ENCODE measurements around the gene BCL11B. TPM values are rescaled to one million over a fixed set of nuclear protein-coding genes. Genes with fewer than 3 reads are reported as not detected.

Gene BCL11B
- total and polyA plus RNA-seq, 2 donors from 2014 or later = 0.13 to 3.3 TPM

DNA sequence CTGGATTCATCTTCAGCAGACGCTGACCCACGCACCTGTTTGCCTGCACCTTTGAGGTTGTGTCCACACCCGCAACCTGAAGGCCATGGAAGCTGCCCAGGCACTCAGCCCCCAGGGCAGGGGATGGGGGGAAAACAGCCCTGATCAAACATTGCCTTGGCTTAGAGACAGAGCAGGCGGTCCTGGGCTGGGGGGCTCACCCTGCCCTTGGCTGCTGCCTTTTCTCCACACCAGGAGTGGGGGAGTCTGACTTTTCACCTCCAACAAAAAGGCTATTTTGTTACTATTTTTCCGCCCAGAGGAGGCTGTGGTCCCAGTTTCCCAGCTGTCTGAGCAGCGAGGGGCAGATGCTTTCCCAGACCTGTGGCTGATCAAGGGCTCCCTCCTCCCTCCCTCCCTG is 24.2 kb downstream of the BCL11B start:
- no peak overlapping the region for H3K27ac ChIP-seq (ENCODE audit: low read depth in 2 of 2, low read length in 2 of 2)
- intact Hi-C loops (cut with DNase I) = no loop called here
- H3K36me3 ChIP-seq (ENCODE audit: control insufficient read depth in 2 of 3, insufficient read depth in 3 of 3, low read length in 3 of 3) = no peaks in the 10 kb centered on the region
- DNase-seq = no peak
- no peak for FAIRE-seq
- H3K9me3 ChIP-seq (ENCODE audit: control insufficient read depth in 2 of 3, insufficient read depth in 1 of 3, low read length in 3 of 3) = no peaks in the 10 kb centered on the region
- H3K9ac ChIP-seq (ENCODE audit: low read length in 3 of 3) = no peak overlapping the region
- TF ChIP-seq, protein P1, sequence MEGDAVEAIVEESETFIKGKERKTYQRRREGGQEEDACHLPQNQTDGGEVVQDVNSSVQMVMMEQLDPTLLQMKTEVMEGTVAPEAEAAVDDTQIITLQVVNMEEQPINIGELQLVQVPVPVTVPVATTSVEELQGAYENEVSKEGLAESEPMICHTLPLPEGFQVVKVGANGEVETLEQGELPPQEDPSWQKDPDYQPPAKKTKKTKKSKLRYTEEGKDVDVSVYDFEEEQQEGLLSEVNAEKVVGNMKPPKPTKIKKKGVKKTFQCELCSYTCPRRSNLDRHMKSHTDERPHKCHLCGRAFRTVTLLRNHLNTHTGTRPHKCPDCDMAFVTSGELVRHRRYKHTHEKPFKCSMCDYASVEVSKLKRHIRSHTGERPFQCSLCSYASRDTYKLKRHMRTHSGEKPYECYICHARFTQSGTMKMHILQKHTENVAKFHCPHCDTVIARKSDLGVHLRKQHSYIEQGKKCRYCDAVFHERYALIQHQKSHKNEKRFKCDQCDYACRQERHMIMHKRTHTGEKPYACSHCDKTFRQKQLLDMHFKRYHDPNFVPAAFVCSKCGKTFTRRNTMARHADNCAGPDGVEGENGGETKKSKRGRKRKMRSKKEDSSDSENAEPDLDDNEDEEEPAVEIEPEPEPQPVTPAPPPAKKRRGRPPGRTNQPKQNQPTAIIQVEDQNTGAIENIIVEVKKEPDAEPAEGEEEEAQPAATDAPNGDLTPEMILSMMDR (IDR thresholded peaks at IDR 0.05; ENCODE audit: borderline replicate concordance, extremely low read depth, insufficient read depth) = no peak
- no peak overlapping the region for H3K4me3 ChIP-seq (ENCODE audit: low read length in 3 of 3)
- H3K27me3 ChIP-seq (ENCODE audit: control insufficient read depth, insufficient read depth, low read length) = peaks cover 6% of the 10 kb centered on the region
- H3K4me1 ChIP-seq (ENCODE audit: control insufficient read depth in 2 of 3, insufficient read depth in 2 of 3, low read depth in 1 of 3, low read length in 3 of 3) = peaks cover 0 to 2% (median 0%) of the 10 kb centered on the region in 3 donors

GRCh38 chr14:99247101-99247729 is 24.8 kb downstream of the BCL11B start:
- no peak overlapping the region for H3K27ac ChIP-seq (ENCODE audit: low read depth in 2 of 2, low read length in 2 of 2)

DNA sequence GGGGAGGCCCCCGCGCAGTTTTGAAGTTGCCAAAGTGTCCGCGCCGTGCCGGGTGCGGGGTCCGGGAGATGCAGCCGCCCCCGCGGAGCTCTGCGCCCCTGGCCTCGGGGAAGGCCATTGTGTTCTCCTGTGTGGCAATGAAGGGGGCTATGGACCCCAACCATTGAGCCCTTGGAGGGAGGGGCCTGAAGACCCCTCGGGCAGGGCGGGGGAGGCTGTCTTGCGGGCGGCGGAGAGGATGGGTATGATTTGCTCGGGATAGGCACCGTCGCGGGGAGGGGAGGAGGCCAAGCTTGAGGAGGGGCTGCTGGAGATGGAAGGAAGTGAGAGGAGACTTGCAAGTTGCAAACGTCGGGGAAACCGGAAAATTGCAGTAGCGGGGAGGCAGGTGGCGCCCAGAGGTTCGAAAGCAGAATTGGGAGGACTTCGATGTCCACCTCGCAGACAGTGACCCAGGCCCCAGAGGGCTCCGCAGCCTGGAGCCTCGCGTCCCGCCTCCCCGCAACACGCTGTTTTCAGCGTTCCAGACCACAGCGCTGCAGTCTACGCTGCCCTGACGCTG is 25.4 kb downstream of the BCL11B start:
- H3K4me1 ChIP-seq (ENCODE audit: control insufficient read depth in 2 of 3, insufficient read depth in 2 of 3, low read depth in 1 of 3, low read length in 3 of 3) = peaks cover 0 to 2% (median 0%) of the 10 kb centered on the region in 3 donors

More at GRCh38 chr14:99247101-99247729, 24.8 kb downstream of the BCL11B start:
- intact Hi-C loops (cut with DNase I) = no loop called here
- H3K27me3 ChIP-seq (ENCODE audit: control insufficient read depth, insufficient read depth, low read length) = peaks cover 6% of the 10 kb centered on the region
- no peaks in the 10 kb centered on the region for H3K36me3 ChIP-seq (ENCODE audit: control insufficient read depth in 2 of 3, insufficient read depth in 3 of 3, low read length in 3 of 3)
- DNase-seq = peak in 1 of 5 donors; percentile 34
- no peak overlapping the region for H3K4me3 ChIP-seq (ENCODE audit: low read length in 3 of 3)
- H3K9ac ChIP-seq (ENCODE audit: low read length in 3 of 3) = no peak overlapping the region
- no peaks in the 10 kb centered on the region for H3K9me3 ChIP-seq (ENCODE audit: control insufficient read depth in 2 of 3, insufficient read depth in 1 of 3, low read length in 3 of 3)
- H3K4me1 ChIP-seq (ENCODE audit: control insufficient read depth in 2 of 3, insufficient read depth in 2 of 3, low read depth in 1 of 3, low read length in 3 of 3) = peaks cover 0 to 2% (median 0%) of the 10 kb centered on the region in 3 donors
- TF ChIP-seq, protein P1 (IDR thresholded peaks at IDR 0.05; ENCODE audit: borderline replicate concordance, extremely low read depth, insufficient read depth) = no peak
- no peak for FAIRE-seq

More for the DNA sequence above, 25.4 kb downstream of the BCL11B start:
- peaks cover 6% of the 10 kb centered on the region for H3K27me3 ChIP-seq (ENCODE audit: control insufficient read depth, insufficient read depth, low read length)
- H3K4me3 ChIP-seq (ENCODE audit: low read length in 3 of 3) = no peak overlapping the region
- no peaks in the 10 kb centered on the region for H3K9me3 ChIP-seq (ENCODE audit: control insufficient read depth in 2 of 3, insufficient read depth in 1 of 3, low read length in 3 of 3)
- H3K27ac ChIP-seq (ENCODE audit: low read depth in 2 of 2, low read length in 2 of 2) = no peak overlapping the region
- H3K36me3 ChIP-seq (ENCODE audit: control insufficient read depth in 2 of 3, insufficient read depth in 3 of 3, low read length in 3 of 3) = no peaks in the 10 kb centered on the region
- FAIRE-seq (no peak), DNase-seq (peak in 3 of 5 donors; percentile 34 to 81 (median 36))
- H3K9ac ChIP-seq (ENCODE audit: low read length in 3 of 3) = no peak overlapping the region
- TF ChIP-seq, protein P1 (IDR thresholded peaks at IDR 0.05; ENCODE audit: borderline replicate concordance, extremely low read depth, insufficient read depth) = no peak
- intact Hi-C loops (cut with DNase I) = no loop called here
